GM12865 (cell line): ENCODE data around the gene LHB.

Experiments used
- DNase-seq: peaks from one replicate; pipeline ENCODE4 v3.0.0; 2010; ENCODE audit warnings: low read depth
- H3K4me3 ChIP-seq: 2 replicates; pipeline ENCODE4 v1.5.1; 2011; ENCODE audit warnings: mild to moderate bottlenecking, low read depth, low read length, control low read depth
- CTCF ChIP-seq: IDR thresholded peaks from 2 replicates; pipeline ENCODE4 v1.5.1; 2011; ENCODE audit warnings: low read length, control low read depth, low read depth, inconsistent platforms; ENCODE audit not compliant: insufficient read depth; ENCODE audit errors: missing control alignments

LHB gene

DNA sequence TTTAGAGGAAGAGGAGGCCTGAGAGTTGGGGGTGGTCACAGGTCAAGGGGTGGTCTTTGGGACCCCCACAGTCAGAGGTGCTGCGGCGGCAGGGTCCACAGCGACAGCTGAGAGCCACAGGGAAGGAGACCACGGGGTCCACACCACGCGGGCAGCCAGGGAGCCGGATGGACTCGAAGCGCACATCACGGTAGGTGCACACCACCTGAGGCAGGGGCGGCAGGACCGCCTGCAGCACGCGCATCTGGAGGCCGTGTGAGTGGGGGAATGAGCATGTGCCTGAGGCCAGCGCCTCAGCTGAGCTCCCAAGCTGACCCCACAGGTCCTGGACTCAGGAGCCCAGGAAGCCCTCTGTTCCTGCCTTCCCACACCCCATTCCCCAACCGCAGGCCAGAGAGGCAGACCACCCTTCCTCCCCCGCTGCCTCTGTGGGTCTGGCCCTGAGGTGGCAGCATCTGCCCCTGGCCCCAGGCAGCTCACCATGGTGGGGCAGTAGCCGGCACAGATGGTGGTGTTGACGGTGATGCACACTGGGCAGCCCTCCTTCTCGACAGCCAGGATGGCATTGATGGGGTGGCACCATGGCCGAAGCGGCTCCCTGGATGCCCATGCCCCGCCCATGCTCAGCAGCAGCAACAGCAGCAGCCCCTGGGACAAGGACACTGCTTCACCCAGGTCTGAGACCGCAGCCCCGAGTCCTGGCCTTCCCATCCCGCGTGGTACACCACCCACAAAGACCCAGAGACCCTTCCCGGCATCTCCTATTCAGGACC, 638 bp downstream of the LHB start:
- no peak overlapping the region for H3K4me3 ChIP-seq
- no peak for TF ChIP-seq CTCF
- DNase-seq, result no peak

DNA sequence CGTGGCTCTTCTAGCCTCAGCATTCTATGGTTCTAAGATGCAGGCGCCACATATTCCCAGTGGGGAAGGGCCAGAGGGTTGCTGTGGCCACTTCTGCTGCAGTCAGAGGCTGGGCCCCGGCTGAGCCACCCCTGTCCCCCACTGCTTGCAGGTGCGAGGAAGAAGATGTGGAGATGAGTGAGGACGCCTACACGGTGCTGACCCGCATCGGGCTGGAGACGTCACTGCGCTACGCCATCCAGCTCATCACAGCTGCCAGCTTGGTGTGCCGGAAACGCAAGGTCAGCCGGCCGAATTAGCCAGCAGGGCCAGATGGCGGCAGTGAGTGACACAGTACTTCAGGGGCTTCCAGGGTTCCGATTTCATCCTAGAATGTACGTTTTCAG, 2.0 kb downstream of the LHB start:
- no peak for TF ChIP-seq CTCF
- no peak for DNase-seq

GRCh38 chr19:49014123-49014869, 2.6 kb downstream of the LHB start:
- no peak for DNase-seq
- no peak for TF ChIP-seq CTCF
- no peak overlapping the region for H3K4me3 ChIP-seq

More for the DNA sequence above, 2.0 kb downstream of the LHB start:
- no peak overlapping the region for H3K4me3 ChIP-seq

DNA sequence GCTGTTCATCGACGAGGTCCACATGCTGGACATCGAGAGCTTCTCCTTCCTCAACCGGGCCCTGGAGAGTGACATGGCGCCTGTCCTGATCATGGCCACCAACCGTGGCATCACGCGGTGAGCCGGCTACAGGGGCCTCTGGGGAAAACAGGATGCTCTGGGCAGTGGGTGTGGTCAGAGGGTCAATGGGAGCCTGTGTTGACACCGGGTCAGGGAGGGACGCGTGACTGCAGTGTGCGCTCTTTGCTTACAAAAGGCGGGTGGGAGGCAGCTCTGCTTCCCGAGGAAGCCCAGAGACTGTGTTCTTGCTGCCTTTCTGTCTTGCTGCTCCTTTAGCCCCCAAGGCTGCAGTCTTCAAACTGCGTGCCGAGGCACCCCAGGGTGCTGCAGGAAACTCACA, 5.7 kb downstream of the LHB start:
- no peak for DNase-seq
- no peak for TF ChIP-seq CTCF
- no peak overlapping the region for H3K4me3 ChIP-seq

DNA sequence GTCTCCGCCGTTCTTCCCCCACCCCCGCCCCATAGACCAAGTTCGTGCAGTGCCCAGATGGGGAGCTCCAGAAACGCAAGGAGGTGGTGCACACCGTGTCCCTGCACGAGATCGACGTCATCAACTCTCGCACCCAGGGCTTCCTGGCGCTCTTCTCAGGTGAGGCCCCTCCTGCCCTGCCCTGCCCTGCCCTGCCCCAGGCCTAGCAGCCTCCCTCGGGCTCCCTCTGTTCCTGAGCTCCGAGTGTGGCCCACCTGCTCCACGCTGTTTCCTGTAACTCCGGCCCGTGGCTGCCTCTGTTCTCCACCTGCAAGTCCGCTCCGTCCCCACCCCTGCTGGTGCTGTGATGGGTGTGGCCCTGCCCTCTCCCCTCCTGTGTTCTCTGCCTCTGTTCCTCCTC, 6.4 kb downstream of the LHB start:
- TF ChIP-seq CTCF, result no peak
- no peak for DNase-seq
- H3K4me3 ChIP-seq, result no peak overlapping the region

- DNase-seq, result no peak
- TF ChIP-seq CTCF, result no peak
- no peak overlapping the region for H3K4me3 ChIP-seq
Observed at GRCh38 chr19:49009828-49010227, 7.1 kb downstream of the LHB start.
